Activated CD8-positive, alpha-beta T cell treated with anti-CD3 and anti-CD28 coated beads for 36 hours (primary cell): ENCODE data around the gene SPPL3. TPM values are rescaled to one million over a fixed set of nuclear protein-coding genes. Genes with fewer than 3 reads are reported as not detected.

Source experiments
- ATAC-seq: fragments of 200-7000 bp; cut with Tn5 transposase; one replicate; pipeline ENCODE4 v1.10.0; 2021; ENCODE audit warnings: mild to moderate bottlenecking, moderate library complexity
- CTCF ChIA-PET: fragments of 350-600 bp; sonication (Branson Sonifier 250); formaldehyde crosslinking; loops from one replicate; lab custom pipeline; 2021; ENCODE audit warnings: antibody characterized with exemption; lab: Charles Lee
- POLR2A ChIA-PET: fragments of 350-600 bp; sonication (Branson Sonifier 250); formaldehyde crosslinking; loops from one replicate; lab custom pipeline; 2021; ENCODE audit warnings: antibody characterized with exemption; lab: Charles Lee
- DNase-seq: peaks from one replicate; pipeline ENCODE4 v3.0.0-alpha.2; 2020
- H3K27ac Mint-ChIP-seq: one replicate; pipeline ENCODE4 v1.8.0; 2021; ENCODE audit warnings: mild to moderate bottlenecking, mixed read lengths
- H3K27me3 Mint-ChIP-seq: one replicate; pipeline ENCODE4 v1.8.0; 2021; ENCODE audit warnings: mixed read lengths
- H3K36me3 Mint-ChIP-seq: one replicate; pipeline ENCODE4 v1.8.0; 2021; ENCODE audit warnings: low read depth, mixed read lengths
- H3K4me1 Mint-ChIP-seq: one replicate; pipeline ENCODE4 v1.8.0; 2021; ENCODE audit warnings: low read depth, mixed read lengths
- H3K4me3 Mint-ChIP-seq: one replicate; pipeline ENCODE4 v1.8.0; 2021; ENCODE audit warnings: mild to moderate bottlenecking, moderate library complexity, mixed read lengths
- H3K9me3 Mint-ChIP-seq: one replicate; pipeline ENCODE4 v1.8.0; 2021; ENCODE audit warnings: mixed read lengths
- intact Hi-C: fragments of 100-400 bp; cut with micrococcal nuclease; formaldehyde crosslinking; loops from one replicate; pipeline ENCODE4 v1.10.0; 2022
- total RNA-seq, 2 experiments: library from RNA; stranded (reverse); gene quantifications; one replicate each; pipeline ENCODE4 v1.2.3, GENCODE V29; 2021
- TF ChIP-seq, protein P1 (sequence below): fragments of 200-600 bp; IDR thresholded peaks from one replicate; pipeline ENCODE4 v1.8.0; 2022; ENCODE audit warnings: antibody characterized with exemption, mild to moderate bottlenecking

SPPL3 gene
- total RNA-seq, 2 experiments from 2014 or later: 19.8 to 20.8 TPM

DNA sequence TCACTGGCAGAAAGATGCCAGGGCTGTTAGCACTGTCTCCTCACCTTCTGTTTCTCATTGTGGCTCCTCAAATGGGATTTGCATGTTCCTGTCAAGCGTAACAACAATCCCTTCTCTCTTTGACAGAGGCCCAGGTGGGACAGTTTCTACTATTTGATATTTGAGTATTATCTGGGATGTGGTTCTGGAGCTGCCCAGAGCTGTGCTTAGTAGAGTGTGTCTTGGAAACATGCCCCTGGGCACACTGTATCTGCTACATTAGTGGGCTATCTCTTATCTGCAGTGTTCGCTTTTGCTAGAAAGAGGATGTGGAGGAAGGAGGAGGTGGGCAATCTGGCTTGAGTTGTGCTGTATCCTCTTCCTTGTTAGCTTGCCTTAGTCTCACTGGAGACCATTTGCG, 182.3 kb downstream of the SPPL3 start:
- TF ChIP-seq, protein P1, sequence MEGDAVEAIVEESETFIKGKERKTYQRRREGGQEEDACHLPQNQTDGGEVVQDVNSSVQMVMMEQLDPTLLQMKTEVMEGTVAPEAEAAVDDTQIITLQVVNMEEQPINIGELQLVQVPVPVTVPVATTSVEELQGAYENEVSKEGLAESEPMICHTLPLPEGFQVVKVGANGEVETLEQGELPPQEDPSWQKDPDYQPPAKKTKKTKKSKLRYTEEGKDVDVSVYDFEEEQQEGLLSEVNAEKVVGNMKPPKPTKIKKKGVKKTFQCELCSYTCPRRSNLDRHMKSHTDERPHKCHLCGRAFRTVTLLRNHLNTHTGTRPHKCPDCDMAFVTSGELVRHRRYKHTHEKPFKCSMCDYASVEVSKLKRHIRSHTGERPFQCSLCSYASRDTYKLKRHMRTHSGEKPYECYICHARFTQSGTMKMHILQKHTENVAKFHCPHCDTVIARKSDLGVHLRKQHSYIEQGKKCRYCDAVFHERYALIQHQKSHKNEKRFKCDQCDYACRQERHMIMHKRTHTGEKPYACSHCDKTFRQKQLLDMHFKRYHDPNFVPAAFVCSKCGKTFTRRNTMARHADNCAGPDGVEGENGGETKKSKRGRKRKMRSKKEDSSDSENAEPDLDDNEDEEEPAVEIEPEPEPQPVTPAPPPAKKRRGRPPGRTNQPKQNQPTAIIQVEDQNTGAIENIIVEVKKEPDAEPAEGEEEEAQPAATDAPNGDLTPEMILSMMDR: no peak
- ChIA-PET CTCF (interaction anchor here (1.1 to 2.9 kb wide), 2 partner anchors 73 to 75 kb away, joined by 3 to 12 read pairs; no protein-coding TSS in a partner anchor), POLR2A (interaction anchor here (0.8 kb wide), 1 partner anchor 140 kb away, joined by 3 read pairs; no protein-coding TSS in a partner anchor)
- intact Hi-C loops: no loop called here
- Mint-ChIP-seq H3K9me3 (no peaks in the 10 kb centered on the region), H3K36me3 (peaks cover 33% of the 10 kb centered on the region), H3K27ac (no peak overlapping the region), H3K27me3 (no peaks in the 10 kb centered on the region), H3K4me1 (peaks cover 19% of the 10 kb centered on the region), H3K4me3 (no peak overlapping the region)
- DNase-seq (no peak), ATAC-seq (no peak)

DNA sequence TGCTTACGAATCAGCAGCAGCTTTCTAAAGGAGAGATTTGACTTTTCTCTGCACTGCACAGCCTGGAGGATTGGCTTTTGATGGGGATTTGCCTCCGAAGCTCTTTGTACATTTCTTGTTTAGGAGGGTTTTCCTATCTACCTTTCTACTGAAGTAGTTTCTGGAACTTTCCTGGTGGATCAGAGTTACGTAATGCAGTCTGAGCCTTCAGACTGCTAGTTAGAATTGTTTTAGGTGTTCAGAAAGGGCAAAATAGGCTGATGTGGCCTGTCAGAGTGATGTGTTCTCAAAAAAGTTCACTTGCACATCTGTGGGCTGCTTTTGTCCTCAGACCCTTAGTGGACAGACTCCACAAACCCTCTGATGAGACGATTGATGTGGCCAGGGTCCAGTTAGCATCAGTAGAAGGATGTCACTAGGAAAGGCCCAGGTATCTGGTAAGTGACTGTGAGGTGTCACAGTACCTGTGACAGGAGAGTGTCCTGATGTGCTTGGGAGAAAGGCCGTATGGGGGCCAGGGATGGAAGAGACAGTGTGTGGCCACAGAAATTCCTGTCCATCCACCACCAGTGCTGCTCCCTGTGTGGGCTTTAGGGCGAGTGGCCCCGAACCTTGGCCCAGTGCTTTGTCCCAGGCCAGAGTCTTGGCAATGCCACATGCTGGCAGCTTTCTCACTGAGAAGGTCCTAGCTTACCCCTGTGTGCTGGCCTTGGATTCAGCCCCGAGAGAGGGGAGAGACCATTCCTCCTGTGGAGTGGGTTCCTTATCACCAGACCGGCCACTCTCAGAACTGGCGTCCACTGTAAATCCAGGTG, 183.0 kb downstream of the SPPL3 start:
- no peaks in the 10 kb centered on the region for H3K9me3 Mint-ChIP-seq
- no peak overlapping the region for H3K4me3 Mint-ChIP-seq
- H3K27ac Mint-ChIP-seq: no peak overlapping the region
- no peak for ATAC-seq
- H3K36me3 Mint-ChIP-seq: peaks cover 40% of the 10 kb centered on the region
- intact Hi-C loops: no loop called here
- H3K27me3 Mint-ChIP-seq: no peaks in the 10 kb centered on the region
- H3K4me1 Mint-ChIP-seq: peaks cover 14% of the 10 kb centered on the region
- CTCF ChIA-PET: interaction anchor here (1.2 to 2.9 kb wide), 3 partner anchors 31 to 74 kb away, joined by 5 to 12 read pairs (median 6); no protein-coding TSS in a partner anchor
- TF ChIP-seq, protein P1: no peak
- DNase-seq: no peak
- POLR2A ChIA-PET: interaction anchor here (0.8 to 1.3 kb wide), 2 partner anchors 10 to 139 kb away, joined by 3 read pairs; no protein-coding TSS in a partner anchor

DNA sequence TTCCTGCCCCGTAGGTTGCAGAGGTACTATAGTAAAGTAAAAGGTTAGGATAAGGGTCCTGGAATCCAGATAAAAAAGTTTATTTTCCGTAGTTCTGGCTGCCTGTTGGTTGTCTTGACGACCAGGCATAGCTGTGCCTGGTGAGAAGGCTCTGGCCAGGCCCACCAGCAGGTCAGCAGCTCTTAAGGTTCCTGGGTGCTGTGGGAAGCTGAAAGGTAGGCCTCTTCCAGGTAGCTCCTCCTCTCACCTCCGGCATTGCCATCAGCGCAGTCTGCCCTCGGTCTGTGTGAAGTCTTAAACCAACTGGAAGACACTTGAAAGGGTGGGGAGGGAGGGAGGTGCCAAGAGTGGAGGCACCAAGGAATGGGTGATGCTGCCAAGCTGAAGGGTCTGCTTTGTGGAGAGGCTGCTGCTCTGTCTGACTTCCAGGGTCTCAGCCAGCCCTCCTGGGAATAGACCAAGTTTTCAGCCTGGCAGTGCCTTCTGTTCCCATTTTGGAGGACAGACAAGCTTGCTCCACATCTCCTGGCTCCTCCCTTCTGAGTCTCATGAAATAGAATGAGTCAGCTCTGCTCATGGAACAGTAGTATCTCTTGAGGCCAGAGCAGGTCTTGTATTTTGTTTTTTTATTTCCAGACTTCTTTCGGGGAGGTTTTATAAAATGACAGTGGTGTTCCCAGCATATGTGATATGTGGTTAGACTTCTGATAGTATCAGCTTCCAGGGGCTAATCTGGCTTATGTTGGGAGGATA, 183.7 kb downstream of the SPPL3 start:
- TF ChIP-seq, protein P1: no peak
- Mint-ChIP-seq H3K27me3 (no peaks in the 10 kb centered on the region), H3K27ac (no peak overlapping the region), H3K36me3 (peaks cover 45% of the 10 kb centered on the region), H3K4me1 (peaks cover 12% of the 10 kb centered on the region), H3K9me3 (no peaks in the 10 kb centered on the region), H3K4me3 (no peak overlapping the region)
- DNase-seq: no peak
- CTCF ChIA-PET: interaction anchor here (0.6 to 2.9 kb wide), 5 partner anchors 10 to 74 kb away, joined by 4 to 12 read pairs (median 5); partner anchors contain the start of gene UNC119B
- ATAC-seq: no peak
- POLR2A ChIA-PET: interaction anchor here (1.3 kb wide), 1 partner anchor 9 kb away, joined by 3 read pairs; no protein-coding TSS in a partner anchor
- intact Hi-C loops: no loop called here

DNA sequence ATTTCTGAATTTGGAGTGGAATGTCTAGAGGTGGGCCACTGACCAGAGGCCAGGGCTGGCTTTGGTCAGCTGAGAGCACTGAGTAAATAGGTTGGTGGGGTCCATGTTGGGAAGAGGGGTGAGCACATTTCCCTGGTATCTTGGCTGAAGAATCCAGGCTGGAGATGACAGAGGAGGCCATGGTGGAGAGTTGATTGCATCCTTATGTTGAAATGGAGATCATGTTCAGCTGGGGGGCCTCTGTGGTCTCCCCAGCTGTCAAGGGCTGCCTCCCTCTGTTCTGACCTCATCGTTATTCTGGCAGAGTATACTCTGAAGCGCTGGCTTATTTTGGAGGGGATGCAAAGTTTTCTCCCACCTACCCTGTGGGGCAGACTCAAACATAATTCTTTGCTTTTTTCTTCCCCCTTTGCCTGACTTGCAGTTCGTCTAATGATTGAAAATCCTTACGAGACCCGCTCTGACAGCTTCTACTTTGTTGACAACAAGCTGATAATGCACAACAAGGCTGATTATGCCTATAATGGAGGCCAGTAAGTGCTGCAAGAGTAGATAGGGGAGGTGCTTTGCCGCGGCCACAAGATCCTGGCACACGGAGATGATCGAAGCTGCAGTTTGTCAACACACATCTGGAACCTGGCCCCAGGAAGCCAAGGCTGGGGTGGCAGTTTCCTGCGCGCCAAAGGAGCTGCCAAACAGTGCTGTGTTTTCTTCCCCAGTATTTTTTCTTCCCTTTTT, 184.5 kb downstream of the SPPL3 start:
- TF ChIP-seq, protein P1: no peak
- intact Hi-C loops: no loop called here
- no peak overlapping the region for H3K4me3 Mint-ChIP-seq
- H3K4me1 Mint-ChIP-seq: peaks cover 8% of the 10 kb centered on the region
- CTCF ChIA-PET: interaction anchor here (0.6 to 2.9 kb wide), 5 partner anchors 9 to 73 kb away, joined by 4 to 12 read pairs (median 5); partner anchors contain the start of gene UNC119B
- no peak for ATAC-seq
- peaks cover 50% of the 10 kb centered on the region for H3K36me3 Mint-ChIP-seq
- POLR2A ChIA-PET: interaction anchor here (1.3 kb wide), 1 partner anchor 8 kb away, joined by 3 read pairs; no protein-coding TSS in a partner anchor
- no peak overlapping the region for H3K27ac Mint-ChIP-seq
- no peaks in the 10 kb centered on the region for H3K9me3 Mint-ChIP-seq
- no peaks in the 10 kb centered on the region for H3K27me3 Mint-ChIP-seq
- DNase-seq: no peak
